NCI-H1105 treated with DMSO at 0.1 percent for 48 hours (cell line): ENCODE results near the gene ZNF316.
A peak's percentile ranks its signal among the peaks of the same experiment; 100 is the strongest.

ENCODE experiments used
- DNase-seq: peaks from one replicate; lab custom pipeline; 2025; lab: John Stamatoyannopoulos, UW

The ZNF316 gene

DNA sequence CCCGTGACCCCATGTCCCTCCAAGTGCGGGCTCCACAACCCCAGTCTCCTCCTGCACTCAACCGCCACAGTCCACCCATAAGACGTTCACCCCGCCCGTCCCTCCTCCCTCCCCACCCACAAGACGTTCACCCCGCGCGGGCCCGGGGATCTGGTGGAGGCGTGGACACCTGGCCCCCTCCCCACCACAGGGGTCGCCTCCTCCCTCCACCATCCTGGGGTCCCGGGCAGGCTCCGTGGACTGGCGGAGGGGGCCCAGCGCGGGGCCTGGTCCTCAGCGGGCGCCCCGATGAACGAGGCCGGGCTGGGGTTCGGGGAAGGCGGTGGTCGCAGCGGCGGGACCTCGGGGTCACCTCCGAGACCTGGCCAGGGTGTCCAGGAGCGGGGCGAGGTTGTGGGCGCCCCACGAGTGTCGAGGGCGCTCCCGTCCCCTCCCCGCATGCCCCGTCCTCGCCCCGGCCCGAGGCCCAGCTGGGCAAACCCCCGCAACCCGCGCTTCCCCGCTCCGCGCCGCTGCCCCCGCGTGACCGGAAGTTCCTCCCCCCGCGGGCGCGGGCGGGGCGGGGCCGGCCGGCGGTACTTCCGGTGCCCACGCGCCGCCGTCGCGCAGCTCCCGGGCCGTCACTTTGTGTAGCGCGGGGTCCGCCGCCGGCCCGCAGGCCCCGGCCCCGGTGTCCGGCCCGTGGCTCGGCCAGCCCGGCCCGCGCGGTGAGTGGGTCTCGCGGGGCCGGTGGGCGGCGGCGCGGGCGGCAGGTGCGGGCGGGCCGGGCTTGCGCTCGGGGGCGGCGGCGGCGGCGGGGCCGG is at the start of gene ZNF316:
ZNF316 (plus strand) TSS at position 578 of the 803 bp plus-strand sequence. CDS start 5,092 bp downstream, outside the sequence.
- DNase-seq, result peak; percentile 16

DNA sequence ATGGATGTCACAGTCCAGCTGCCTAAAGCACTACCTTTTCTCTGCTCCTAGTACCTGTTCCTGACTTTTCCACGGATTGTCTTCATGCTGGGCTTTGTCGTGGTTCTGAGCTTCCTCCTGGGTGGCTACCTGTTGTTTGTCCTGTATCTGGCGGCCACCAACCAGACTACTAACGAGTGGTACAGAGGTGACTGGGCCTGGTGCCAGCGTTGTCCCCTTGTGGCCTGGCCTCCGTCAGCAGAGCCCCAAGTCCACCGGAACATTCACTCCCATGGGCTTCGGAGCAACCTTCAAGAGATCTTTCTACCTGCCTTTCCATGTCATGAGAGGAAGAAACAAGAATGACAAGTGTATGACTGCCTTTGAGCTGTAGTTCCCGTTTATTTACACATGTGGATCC is 48.6 kb upstream of the ZNF316 start:
- no peak for DNase-seq

DNA sequence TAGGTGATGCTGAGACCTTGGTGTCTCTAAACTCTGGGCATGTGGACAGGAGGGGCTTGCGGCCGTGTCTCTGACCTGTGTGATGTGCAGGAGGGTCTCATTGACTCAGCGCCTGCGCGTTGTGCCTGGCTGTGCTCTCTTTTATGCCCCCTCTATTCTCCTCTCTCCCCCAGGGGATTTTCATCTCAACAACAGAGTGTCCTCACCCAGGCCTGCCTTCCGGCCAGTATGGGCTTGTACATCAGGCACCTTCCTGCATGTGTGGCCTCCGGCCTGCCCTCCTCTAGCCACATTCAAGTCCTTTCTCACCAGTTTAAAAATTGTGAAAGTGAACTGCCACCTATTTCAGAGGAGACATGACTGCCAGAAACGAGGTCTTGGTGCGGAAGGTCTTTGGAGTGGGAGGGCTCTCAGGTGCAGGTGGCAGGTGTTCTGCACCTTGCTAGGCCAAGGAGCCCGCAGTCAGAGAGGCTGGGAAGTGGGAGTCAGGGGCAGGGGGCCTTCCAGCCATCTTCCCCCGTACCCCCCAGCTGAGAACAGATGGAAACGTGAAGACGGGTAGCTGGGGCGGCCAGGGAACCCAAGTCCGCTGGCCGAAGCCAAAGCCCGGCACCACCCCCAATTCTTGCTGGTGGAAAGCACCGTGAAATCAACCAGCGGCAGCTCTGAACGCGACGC is 47.8 kb upstream of the ZNF316 start:
- DNase-seq, result peak; percentile 50

DNA sequence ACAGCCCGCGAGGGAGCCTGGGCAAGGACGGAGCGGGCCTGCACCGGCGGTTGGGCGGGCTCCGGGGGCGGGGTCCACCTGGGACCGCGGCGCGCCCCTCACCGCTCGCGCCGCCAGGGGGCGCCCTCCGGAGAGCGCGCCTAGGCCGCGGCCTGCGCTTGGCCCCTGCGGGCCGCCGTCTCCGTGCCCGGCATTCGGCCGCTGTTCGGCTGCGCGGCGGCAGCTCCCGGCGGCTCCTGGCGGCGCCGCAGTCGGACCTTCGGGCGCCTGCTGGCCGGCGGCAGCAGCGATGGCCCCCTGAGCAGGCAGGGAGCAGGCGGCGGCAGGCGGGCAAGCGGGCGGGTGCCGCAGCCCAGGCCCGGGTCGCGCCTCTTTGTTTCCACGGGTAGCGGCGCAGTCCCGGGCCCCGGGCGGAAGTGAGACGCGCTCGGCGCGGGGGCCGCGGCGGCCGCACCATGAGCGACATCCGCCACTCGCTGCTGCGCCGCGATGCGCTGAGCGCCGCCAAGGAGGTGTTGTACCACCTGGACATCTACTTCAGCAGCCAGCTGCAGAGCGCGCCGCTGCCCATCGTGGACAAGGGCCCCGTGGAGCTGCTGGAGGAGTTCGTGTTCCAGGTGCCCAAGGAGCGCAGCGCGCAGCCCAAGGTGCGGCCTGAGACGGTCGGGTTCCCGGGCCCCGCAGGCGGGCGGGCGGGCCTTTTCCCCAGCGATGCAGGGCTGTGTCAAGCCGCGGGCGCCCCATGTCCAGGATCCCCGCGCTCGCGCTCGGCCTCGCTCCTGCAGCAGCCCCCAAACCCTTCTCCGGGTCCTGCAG is 47.1 kb upstream of the ZNF316 start, which contains the start of gene INTS15:
INTS15 (plus strand) TSS at position 193 of the 816 bp plus-strand sequence; CDS start at position 456, 263 bp downstream.
- peak; percentile 78 for DNase-seq

DNA sequence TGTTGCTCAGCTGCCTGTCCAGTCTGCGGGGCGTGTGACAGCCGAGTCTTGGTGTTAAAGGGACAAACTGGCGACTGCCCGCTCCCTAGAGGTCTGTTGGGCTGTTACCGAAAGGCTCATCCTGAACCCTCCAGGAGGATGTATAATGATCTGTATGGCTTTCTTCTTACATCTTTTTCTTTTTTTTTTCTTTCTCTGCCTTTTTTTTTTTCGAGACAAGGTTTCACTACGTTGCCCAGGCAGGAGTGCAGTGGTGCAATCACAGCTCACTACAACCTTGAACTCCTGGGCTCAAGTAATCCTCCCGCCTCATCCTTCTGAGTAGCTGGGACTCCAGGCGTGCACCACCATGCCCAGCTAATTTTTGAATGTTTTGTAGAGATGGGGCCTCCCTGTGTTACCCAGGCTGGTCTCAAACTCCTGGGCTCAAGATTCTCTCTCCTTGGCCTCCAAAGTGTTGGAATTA is 46.4 kb upstream of the ZNF316 start:
- DNase-seq, result no peak

DNA sequence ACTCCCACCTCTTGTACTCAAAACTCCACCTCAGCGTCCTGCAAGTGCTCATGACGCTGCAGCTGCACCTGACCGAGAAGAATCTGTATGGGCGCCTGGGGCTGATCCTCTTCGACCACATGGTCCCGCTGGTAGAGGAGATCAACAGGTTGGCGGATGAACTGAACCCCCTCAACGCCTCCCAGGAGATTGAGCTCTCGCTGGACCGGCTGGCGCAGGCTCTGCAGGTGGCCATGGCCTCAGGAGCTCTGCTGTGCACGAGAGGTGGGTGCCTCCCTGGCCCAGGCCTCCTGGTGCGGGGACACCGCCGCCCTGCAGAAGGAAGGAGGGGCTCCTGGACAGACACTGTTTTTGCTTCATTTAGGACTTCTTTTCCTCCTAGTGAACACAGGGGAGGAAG is 37.0 kb upstream of the ZNF316 start:
- DNase-seq, result no peak

DNA sequence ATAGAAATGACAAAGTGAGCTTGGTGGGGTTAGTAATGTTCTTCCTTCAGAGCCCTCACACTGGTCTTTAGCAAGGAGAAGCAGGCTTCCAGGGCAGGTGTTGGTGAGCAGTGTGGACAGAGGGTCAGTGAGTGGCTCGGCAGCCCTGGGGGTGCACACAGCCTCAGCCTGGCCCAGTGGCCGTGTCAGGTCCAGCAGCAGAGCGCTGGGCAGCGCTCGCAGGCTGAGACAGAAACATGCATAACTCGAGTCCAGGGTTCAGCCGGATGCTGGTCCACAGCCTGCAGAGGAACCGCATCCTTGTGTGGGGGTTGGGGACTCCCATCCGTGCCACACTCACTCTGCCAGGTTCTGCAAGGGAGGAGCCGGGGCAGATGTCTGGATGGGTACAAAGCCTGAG is 32.7 kb upstream of the ZNF316 start:
- DNase-seq, result no peak

DNA sequence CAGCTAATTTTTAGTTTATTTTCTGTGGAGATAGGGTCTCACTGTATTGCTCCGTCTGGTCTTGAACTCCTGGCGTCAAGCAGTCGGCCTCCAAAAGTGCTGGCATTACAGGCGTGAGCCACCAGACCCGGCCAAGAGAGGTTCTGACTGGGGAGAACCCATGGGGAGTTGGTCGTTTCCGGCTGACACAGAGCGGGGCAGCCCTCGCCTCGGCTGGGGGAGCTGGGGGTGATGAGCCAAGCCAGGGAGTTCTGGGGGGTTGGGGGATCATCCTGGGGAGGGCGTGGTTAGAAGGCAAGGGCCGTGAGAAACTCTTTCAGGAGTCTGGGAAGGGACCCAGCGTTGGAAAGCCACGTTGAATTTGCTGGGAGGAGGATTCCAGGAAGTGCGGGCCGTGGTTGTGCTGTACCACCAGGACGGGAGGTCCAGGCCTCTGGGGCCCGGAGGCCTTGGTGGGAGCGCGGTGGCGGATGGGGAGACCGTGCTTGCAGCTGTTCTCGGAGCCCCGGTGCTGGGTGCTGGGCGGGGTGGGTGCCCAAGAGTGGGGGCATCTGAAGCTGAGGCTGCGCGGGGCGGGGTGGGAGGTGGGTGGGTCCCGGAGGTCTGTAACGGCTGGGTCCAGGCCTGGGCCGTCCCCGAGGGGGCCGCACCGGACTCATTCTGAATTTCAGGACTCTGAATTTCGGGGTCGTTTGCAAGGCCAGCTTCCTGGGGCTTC is 30.1 kb upstream of the ZNF316 start:
- no peak for DNase-seq

DNA sequence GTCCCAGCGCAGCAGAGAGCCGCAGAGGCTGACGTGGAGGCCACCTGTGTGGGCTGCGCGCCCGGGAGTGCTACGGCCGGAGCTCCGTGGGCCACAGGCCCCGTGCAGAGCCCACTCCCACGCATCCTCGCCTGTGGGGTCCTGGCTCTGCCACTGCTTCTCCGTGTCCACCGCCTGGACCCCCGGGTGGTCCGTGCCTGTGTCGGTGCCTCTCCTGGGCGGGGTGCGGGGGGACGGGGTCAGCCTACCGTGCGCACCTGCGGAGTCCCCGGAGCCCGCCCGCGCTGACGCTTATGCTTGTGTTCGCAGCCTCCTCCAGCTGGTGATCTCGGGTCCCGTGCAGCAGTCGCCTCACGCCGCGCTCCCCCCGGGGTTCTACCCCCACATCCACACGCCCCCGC is 29.5 kb upstream of the ZNF316 start:
- no peak for DNase-seq

DNA sequence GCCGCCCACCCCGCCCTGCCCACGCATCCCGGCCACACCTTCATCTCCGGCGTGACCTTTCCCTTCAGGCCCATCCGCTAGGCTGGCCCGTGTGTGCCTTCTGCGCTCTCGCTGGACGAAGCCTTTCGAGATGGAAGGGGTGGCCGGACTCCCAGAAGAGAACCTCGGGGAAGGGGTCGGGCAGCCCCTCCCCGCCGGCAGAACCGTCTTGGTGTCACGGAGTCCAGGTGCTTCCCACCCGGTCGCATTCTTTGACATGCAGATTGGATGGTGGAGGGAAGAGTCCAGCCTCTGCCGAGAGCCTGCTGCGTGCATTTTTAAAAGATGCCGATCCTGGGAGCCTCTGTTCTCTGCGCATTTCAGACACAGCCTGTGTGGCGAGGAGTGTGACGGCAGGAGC is 29.0 kb upstream of the ZNF316 start:
- no peak for DNase-seq

DNA sequence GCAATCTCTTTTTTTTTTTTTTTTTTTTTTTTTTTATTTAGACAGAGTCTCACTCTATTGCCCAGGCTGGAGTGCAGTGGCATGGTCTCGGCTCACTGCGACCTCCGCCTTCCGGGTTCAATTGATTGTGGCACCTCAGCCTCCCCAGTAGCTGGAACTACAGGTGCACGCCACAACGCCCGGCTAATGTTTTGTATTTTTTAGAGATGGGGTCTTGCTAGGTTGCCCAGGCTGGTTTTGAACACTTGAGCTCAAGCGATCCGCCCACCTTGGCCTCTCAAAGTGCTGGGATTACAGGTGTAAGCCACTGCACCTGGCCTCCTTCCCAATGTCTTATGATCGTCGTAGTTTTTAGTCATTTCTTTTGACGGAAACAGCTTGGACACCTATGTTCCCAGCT is 28.3 kb upstream of the ZNF316 start:
- DNase-seq, result no peak

DNA sequence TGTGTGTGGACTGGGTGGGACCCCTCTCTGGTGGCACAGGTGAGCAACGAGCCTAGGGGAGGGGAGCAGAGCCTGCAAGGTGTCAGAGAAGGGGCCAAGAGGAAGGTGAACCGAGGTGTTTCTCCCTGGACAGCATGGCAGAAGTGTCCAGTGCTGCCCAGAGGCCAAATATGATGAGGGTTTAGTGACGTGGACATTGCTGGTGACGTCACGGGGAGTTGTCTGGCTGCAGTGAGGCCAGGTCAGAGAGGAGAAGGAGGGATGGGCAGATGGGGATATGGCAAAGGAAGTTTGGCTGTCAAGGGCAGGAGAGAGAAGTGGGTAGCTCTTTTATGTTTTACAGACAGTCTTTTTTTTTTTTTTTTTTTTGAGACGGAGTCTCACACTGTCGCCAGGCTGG is 24.3 kb upstream of the ZNF316 start:
- no peak for DNase-seq

DNA sequence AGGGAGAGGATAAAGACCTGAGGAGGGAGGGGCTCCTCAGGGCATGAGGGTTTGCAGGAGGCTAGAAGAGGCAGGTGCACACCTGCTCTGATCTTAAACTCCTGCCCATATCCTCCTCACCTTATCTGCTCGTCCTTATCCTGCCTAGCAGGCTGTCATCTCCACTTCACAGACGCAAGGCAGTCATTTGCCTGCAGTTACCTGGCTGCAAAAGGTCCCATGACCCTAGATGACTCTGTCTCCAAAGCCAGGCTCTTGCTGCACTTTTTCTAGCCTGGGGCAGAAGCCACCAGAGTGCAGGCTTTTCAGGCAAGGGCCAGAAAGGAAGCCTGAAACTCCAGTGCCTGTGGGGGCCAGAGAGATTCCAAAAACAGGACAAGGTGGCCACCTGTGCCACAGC is 23.4 kb upstream of the ZNF316 start:
- no peak for DNase-seq

DNA sequence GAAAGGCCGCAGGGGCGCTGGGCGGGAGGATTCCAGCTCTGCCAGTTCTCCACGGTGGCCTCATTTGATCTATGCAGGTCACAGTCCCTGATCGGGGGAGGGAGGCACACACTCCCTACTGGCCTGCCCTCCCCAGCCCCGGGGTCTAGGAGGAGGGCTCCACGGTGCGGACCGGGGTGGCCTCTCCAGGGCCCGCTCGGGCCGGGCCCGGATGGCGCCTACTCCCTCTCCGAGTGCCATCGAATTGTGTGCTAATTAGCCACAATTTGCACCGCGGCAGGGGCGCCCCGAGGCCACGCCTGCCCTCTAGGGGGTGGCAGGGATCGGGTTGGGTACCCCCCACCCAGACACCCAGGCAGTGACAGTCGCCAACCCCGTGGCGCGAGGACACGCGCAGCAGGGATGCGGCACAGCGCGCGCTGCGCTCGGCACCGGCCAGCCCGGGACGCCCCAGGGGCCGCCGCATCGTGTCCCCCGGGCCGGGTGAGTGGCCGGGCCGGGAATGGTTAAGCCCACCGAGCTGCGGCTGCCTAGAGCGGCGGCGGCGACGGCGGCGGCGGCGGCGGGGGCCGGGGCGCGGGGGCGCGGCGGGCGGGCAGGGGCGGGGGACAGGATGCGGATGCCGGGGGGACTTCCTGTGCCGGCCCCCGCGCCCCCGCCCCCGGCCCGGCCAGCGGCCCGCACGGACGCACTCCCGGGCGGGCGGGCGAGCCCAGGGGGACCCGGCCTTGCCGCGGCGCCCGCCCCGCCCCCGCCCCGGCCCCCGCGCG is 22.0 kb upstream of the ZNF316 start, which contains the start of gene ZNF853:
ZNF853 (plus strand) TSS at position 658 of the 770 bp plus-strand sequence. CDS start 565 bp downstream, outside the sequence.
- DNase-seq, result peak; percentile 44

DNA sequence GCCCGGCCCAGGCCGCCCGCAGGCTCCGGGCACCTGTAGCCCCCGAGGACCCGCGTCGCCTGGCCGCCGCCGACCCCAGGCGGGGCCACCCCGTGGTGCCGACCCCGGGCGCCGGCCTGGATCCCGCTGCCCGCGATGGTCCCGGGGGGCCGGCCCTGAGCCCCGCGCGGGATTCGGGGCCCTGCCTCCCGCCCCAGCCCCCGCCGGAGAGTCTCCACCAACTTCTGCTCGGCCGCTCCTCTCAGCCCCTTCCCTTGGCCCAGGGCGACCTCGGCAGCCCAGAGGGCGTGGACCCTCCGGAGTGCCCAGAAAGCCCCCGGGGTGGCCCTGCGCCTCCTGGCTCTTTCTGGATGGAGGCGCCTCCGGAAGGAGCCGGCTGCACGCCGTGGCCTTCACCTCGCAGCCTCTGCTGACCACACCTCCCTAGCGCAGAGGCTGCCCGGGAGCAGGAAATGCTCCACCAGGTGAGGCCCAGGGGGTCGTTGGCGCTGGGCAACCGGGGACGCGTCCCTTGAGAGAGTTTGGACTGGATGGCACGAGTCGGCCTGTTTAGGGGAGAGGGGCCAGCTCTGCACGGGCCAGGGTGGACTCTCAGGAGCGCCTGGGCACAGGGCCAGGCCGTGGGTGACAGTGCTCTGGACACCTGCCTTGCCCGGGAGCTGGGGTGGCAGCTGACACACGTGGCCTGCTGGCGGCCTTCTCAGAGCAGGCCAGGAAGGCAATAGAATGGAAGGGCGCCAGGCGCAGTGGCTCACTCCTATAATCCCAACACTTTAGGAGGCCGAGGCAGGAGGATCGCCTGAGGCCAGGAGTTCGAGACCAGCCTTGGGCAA is 21.2 kb upstream of the ZNF316 start:
- peak; percentile 48 for DNase-seq

DNA sequence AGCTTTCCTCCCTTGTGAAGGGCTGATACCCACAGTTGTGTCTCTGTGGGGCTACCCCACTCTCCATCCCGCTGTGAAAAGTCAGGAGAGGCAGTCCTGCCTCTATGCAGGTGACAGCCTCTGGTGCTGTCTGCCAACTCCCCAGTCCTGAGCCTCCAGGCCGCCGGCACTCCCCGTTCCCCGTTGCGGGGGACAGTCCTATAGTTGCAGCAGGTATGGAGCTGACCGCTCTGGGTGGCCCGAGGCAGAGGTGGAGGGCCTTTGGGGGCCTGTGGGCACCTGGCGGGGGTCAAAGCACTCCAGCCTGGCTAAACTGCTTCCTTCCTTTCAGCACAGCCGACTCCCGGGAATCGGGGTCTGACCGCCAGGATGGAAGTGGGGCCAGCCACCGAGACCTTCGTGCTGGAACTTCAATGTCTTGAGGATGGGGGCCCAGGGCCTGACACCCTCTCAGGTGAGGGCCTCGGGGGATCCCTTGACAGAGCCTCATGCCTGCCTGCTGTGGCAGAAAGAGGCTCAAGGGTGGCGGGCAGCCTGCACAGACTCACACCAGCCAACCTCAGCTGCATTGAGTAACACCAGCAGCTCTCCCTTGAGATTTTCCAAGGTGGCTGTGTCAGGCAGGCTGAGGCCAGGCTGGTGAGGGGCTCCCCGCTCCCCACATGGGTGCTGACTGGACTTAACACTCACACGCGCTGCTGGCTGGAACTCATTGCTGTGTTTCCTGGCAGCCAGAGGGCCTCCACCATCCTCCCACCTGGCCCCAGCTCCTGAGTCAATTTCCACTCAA is 20.1 kb upstream of the ZNF316 start:
- no peak for DNase-seq

DNA sequence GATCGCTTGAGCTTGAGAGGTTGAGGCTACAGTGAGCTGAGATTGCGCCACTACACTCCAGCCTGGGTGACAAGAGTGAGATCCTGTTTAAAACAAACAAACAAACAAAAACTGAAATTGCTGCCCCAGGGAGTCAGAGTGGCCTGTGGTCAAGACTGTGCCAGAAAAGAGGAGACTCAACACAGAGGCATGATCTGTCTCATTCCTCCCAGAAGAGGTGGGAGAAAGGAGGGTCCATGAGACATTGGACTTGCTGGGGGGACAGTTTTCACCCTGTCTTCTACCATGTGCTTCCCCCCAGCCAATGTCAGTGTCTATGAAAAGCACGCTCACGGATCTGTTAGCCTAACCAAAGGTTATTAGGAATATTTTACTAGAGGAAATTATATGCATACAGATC is 18.5 kb upstream of the ZNF316 start:
- DNase-seq, result no peak

DNA sequence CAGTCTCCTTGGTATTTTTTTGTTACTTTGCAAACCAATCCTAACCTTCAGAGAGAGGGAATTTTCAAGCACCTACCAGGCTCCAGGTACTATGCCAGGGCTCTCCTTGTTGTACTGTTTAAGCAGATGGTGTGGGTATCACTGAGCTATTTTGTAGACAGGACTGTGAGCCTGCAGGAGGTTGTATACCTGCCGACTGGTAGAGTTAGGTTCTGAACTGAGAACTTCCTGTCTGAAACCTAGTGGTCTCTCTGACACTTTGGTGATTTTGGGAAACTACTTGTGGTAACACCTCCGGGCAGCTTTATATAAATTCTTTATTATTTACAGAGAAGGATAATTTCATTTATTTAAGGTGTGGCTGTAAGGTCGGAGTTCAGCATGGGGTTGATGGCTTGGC is 17.2 kb upstream of the ZNF316 start:
- DNase-seq, result no peak
